Sigmoid colon (tissue), 7 donors: ENCODE data around the gene CCDC198. TPM values are rescaled to one million over a fixed set of nuclear protein-coding genes. Genes with fewer than 3 reads are reported as not detected.

Experiments used
- DNase-seq: peaks from one replicate; pipeline ENCODE4 v3.0.0-alpha.2; 2019
- H3K27ac ChIP-seq, 4 donors: fragments of 200-600 bp; sonication (generic); one replicate each; pipeline ENCODE4 v1.5.1; 2016 to 2019; ENCODE audit warnings: mild to moderate bottlenecking in 1 of 4
- H3K27me3 ChIP-seq, 3 donors: fragments of 200-600 bp; sonication (generic); one replicate each; pipeline ENCODE4 v1.5.1; 2019; ENCODE audit warnings: mild to moderate bottlenecking in 1 of 3
- H3K36me3 ChIP-seq, 4 donors: fragments of 200-600 bp; sonication (generic); one replicate each; pipeline ENCODE4 v1.5.1; 2016 to 2019
- H3K4me1 ChIP-seq, 4 donors: fragments of 200-600 bp; sonication (generic); one replicate each; pipeline ENCODE4 v1.5.1; 2017 to 2019
- H3K4me3 ChIP-seq, 4 donors: fragments of 200-600 bp; sonication (generic); one replicate each; pipeline ENCODE4 v1.5.1; 2017 to 2019; ENCODE audit warnings: mild to moderate bottlenecking in 2 of 4, moderate library complexity in 1 of 4
- H3K9me3 ChIP-seq, 4 donors: fragments of 200-600 bp in 3 of 4; sonication (generic) in 3 of 4; one replicate each; pipeline versions ENCODE4 v1.5.1 to v1.6.1; 2013 to 2019
- EP300 ChIP-seq, 4 donors: sonication (generic); formaldehyde crosslinking; IDR thresholded peaks; one replicate each; pipeline ENCODE4 v1.6.1; 2017; ENCODE audit warnings: antibody characterized with exemption in 4 of 4
- POLR2A ChIP-seq, 2 donors: fragments of 450-650 bp; IDR thresholded peaks; one replicate each; pipeline ENCODE4 v1.6.1; 2016; ENCODE audit warnings: antibody characterized with exemption in 2 of 2, mild to moderate bottlenecking in 2 of 2, moderate library complexity in 2 of 2
- POLR2AphosphoS5 ChIP-seq, 4 donors: sonication (generic); formaldehyde crosslinking; IDR thresholded peaks; one replicate each; pipeline ENCODE4 v1.6.1; 2017; ENCODE audit warnings: antibody characterized with exemption in 4 of 4
- whole genome bisulfite sequencing, 2 donors: extraction: QIAGEN DNeasy Blood & Tissue Kit; methylation state at CpG; one replicate each; pipeline ENCODE4 v1.1.7; 2013; 5-methylcytosine and 5-hydroxymethylcytosine counted together
- intact Hi-C: fragments of 100-400 bp; cut with DNase I; formaldehyde crosslinking; loops from one replicate; pipeline ENCODE4 v1.15.1; 2023
- polyA plus RNA-seq, 3 donors: library from polyadenylated mRNA; stranded (reverse); fragments of 200-250 nt; gene quantifications; one replicate each; pipeline ENCODE4 v1.2.3, GENCODE V29; 2013
- total RNA-seq, 4 donors: library from RNA; depleted of rRNA; stranded (reverse); fragments of >200 nt; gene quantifications; one replicate each; pipeline ENCODE4 v1.1.0, GENCODE V29; 2016
- TF ChIP-seq, protein P1 (sequence below), 4 experiments: fragments of 450-650 bp in 3 of 4; fragments of 200-600 bp in 1 of 4; IDR thresholded peaks; one replicate each; pipeline ENCODE4 v1.5.1; 2016 to 2019; ENCODE audit warnings: antibody characterized with exemption in 4 of 4, mild to moderate bottlenecking in 3 of 4, moderate library complexity in 2 of 4
- donor health status: healthy with polysubstance abuse.
- donor health status: Bipolar disorder and iron deficiency.
- donor health status: healthy.

The CCDC198 gene
- total and polyA plus RNA-seq, 7 donors, result not detected

DNA sequence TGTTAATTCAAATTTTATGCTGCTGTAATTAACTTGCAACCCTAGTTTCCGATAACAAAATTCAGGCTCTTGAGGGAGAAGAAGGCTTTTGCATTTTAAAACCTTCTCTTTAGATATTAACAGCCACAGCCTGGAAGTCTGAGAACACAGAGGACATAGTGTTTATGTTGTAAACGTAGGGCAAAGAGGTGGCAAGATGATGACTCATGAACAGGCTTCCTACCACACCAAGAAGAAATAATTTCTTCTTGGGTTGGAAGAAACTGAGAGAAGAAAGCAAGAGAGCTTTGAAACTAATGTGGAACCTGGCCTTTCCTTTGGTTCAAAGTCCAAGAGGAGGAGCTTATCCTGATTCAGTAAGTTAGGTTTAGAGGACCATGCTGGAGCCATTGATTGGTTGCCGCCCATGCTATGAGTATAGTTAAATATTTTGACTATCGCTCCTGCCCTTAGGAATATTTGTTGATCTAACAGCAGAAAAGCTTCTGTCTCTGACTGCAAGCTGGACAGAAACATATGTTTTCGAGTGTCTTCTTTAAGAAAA lies 31.8 kb downstream of the CCDC198 start:
- no peak for DNase-seq
- TF ChIP-seq, protein P1, sequence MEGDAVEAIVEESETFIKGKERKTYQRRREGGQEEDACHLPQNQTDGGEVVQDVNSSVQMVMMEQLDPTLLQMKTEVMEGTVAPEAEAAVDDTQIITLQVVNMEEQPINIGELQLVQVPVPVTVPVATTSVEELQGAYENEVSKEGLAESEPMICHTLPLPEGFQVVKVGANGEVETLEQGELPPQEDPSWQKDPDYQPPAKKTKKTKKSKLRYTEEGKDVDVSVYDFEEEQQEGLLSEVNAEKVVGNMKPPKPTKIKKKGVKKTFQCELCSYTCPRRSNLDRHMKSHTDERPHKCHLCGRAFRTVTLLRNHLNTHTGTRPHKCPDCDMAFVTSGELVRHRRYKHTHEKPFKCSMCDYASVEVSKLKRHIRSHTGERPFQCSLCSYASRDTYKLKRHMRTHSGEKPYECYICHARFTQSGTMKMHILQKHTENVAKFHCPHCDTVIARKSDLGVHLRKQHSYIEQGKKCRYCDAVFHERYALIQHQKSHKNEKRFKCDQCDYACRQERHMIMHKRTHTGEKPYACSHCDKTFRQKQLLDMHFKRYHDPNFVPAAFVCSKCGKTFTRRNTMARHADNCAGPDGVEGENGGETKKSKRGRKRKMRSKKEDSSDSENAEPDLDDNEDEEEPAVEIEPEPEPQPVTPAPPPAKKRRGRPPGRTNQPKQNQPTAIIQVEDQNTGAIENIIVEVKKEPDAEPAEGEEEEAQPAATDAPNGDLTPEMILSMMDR (IDR thresholded peaks at IDR 0.05), result no peak
- no peak for TF ChIP-seq EP300 (IDR thresholded peaks at IDR 0.05)
- no peak for TF ChIP-seq POLR2A (IDR thresholded peaks at IDR 0.05)
- TF ChIP-seq POLR2AphosphoS5 (IDR thresholded peaks at IDR 0.05), result no peak
- 66 to 74% methylated on average over 5 of the region's 5 CpGs for WGBS, 2 donors
- Histone ChIP-seq H3K27me3 (no peaks in the 10 kb centered on the region), H3K4me3 (no peak overlapping the region), H3K9me3 (no peaks in the 10 kb centered on the region), H3K27ac (no peak overlapping the region), H3K4me1 (no peaks in the 10 kb centered on the region), H3K36me3 (no peaks in the 10 kb centered on the region)
- intact Hi-C loops, result no loop called here

- H3K27me3 ChIP-seq, result no peaks in the 10 kb centered on the region
- TF ChIP-seq POLR2AphosphoS5 (IDR thresholded peaks at IDR 0.05), result no peak
- TF ChIP-seq, protein P1 (IDR thresholded peaks at IDR 0.05), result no peak
- no peak for TF ChIP-seq POLR2A (IDR thresholded peaks at IDR 0.05)
- no peak for TF ChIP-seq EP300 (IDR thresholded peaks at IDR 0.05)
- peaks cover 0 to 3% (median under 1%) of the 10 kb centered on the region in 4 donors for H3K9me3 ChIP-seq
- no peaks in the 10 kb centered on the region for H3K4me1 ChIP-seq
- H3K27ac ChIP-seq, result no peak overlapping the region
- no peak overlapping the region for H3K4me3 ChIP-seq
- intact Hi-C loops, result no loop called here
- no peak for DNase-seq
- no peaks in the 10 kb centered on the region for H3K36me3 ChIP-seq
These were observed 57.7 kb downstream of the CCDC198 start for GRCh38 chr14:57435923-57436322.

DNA sequence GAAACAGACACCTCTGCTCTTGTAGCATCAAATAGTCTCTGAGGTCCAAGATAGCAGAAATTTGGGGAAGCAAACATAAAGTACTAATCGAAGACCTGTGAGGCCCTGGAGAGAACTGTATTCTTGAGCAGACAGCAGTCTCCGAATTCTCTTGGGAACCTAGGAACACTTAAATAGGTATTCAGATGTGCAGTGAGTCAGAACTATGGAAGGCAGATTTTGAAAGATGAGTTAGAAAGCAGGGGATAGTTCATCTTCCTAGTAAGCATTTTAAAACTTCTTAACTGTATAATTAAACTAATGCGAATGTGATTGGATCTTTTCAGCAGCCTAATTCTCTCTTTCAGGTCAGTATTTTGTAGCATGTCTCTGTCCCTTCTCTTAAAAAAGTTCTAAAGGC lies 72.7 kb downstream of the CCDC198 start:
- Histone ChIP-seq H3K4me3 (no peak overlapping the region), H3K36me3 (no peaks in the 10 kb centered on the region), H3K4me1 (peaks cover 0 to 7% (median 0%) of the 10 kb centered on the region in 4 donors), H3K27ac (no peak overlapping the region), H3K9me3 (no peaks in the 10 kb centered on the region), H3K27me3 (no peaks in the 10 kb centered on the region)
- no peak for TF ChIP-seq EP300 (IDR thresholded peaks at IDR 0.05)
- TF ChIP-seq POLR2A (IDR thresholded peaks at IDR 0.05), result no peak
- no peak for TF ChIP-seq POLR2AphosphoS5 (IDR thresholded peaks at IDR 0.05)
- TF ChIP-seq, protein P1 (IDR thresholded peaks at IDR 0.05), result no peak
- 93 to 94% methylated on average over 3 of the region's 3 CpGs for WGBS, 2 donors
- intact Hi-C loops, result no loop called here
- no peak for DNase-seq

DNA sequence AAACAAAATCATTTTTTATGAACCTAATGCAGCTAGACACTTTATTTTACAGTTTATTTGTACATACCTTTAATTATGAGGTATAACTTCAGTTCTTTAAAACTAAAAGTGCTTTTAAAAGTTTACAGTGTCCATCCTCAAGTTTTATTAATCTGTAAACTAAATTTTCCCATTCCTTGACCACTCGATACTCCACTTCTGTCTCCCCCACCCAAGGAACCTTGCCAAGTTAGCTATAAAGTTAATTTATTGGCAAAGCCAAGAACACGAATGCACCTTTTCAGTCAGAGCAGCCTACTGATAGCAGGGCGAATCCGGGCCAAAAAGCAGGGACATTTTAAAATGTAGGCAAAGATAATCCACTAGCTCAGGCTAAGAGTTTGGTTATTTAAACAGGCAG lies 73.6 kb downstream of the CCDC198 start:
- Histone ChIP-seq H3K27ac (no peak overlapping the region), H3K9me3 (no peaks in the 10 kb centered on the region), H3K36me3 (no peaks in the 10 kb centered on the region), H3K27me3 (no peaks in the 10 kb centered on the region), H3K4me1 (peaks cover 0 to 7% (median 0%) of the 10 kb centered on the region in 4 donors), H3K4me3 (no peak overlapping the region)
- intact Hi-C loops, result no loop called here
- WGBS, 2 donors, result 25 to 58% methylated on average over 4 of the region's 4 CpGs
- TF ChIP-seq, protein P1 (IDR thresholded peaks at IDR 0.05), result no peak
- TF ChIP-seq EP300 (IDR thresholded peaks at IDR 0.05) (no peak), POLR2A (IDR thresholded peaks at IDR 0.05) (no peak), POLR2AphosphoS5 (IDR thresholded peaks at IDR 0.05) (no peak)
- DNase-seq, result no peak

Other genes with a start within 250 kb of the CCDC198 start
- gene EXOC5, start 225.0 kb downstream of the CCDC198 start, total RNA-seq, result 10 to 100 TPM; 48.2 to 61.4 (median 52.3) TPM
- 10 to 100 TPM; 10.2 to 16.5 (median 13.6) TPM for gene EXOC5, start 225.0 kb downstream of the CCDC198 start, polyA plus RNA-seq
- gene AP5M1, start 224.9 kb downstream of the CCDC198 start, total RNA-seq, result 10 to 100 TPM; 16.1 to 24.9 (median 20.6) TPM
- gene AP5M1, start 224.9 kb downstream of the CCDC198 start, polyA plus RNA-seq, result 10 to 100 TPM; 19.1 to 38.8 (median 24.0) TPM
- gene NAA30, start 103.3 kb downstream of the CCDC198 start, total RNA-seq, result 10 to 100 TPM; 19.6 to 21.7 (median 21.0) TPM
- gene NAA30, start 103.3 kb downstream of the CCDC198 start, polyA plus RNA-seq, result 1 to 10 TPM; 4.8 to 8.6 (median 6.1) TPM